GM12878 (cell line): ENCODE data around the gene YBEY. TPM values are rescaled to one million over a fixed set of nuclear protein-coding genes. Genes with fewer than 3 reads are reported as not detected.

ENCODE experiments used
- ATAC-seq: fragments of 200-7000 bp; cut with Tn5 transposase; 3 replicates; pipeline ENCODE4 v1.9.1; 2020; ENCODE audit warnings: mild to moderate bottlenecking, moderate library complexity
- BruUV-seq: library from RNA; stranded (reverse); fragments of 400-500 nt; replicated peaks from 2 replicates; lab custom pipeline; 2021; lab: Mats Ljungman, UMichigan
- CTCF ChIA-PET: fragments of 300-600 bp; sonication (Branson Sonifier 250); formaldehyde crosslinking; extraction: SDS; loops from one replicate; lab custom pipeline; 2021; ENCODE audit warnings: inconsistent platforms; lab: Yijun Ruan, JAX
- POLR2A ChIA-PET: fragments of 350-600 bp; formaldehyde crosslinking; extraction: SDS; loops from one replicate; lab custom pipeline; 2021; ENCODE audit warnings: inconsistent platforms; lab: Charles Lee
- RAD21 ChIA-PET: fragments of 300-600 bp; sonication (Branson Sonifier 250); formaldehyde crosslinking; loops from one replicate; lab custom pipeline; 2023; ENCODE audit warnings: antibody characterized with exemption; ENCODE audit not compliant: unreplicated experiment; lab: Charles Lee
- SMC1A ChIA-PET: fragments of 300-600 bp; sonication (Branson Sonifier 250); formaldehyde crosslinking; loops from one replicate; lab custom pipeline; 2023; ENCODE audit not compliant: unreplicated experiment, uncharacterized antibody; lab: Charles Lee
- DNase-seq: peaks from one replicate; pipeline ENCODE4 v3.0.0-alpha.2; 2011; ENCODE audit warnings: low read depth, low spot score
- FAIRE-seq: peaks from 3 replicates; lab custom pipeline; 2011; peaks lifted over from hg19 to GRCh38; lab: Jason Lieb, UNC
- H2AFZ ChIP-seq: 2 replicates; pipeline ENCODE4 v1.6.0; 2011; ENCODE audit warnings: low read depth, low read length, control low read depth; ENCODE audit not compliant: control insufficient read depth
- H3K27ac ChIP-seq: 2 replicates; pipeline ENCODE4 v1.5.1; 2011; ENCODE audit warnings: control low read depth; ENCODE audit not compliant: control insufficient read depth, insufficient read depth
- H3K27me3 ChIP-seq, 2 experiments: replicated peaks in 1 of 2; 2 replicates each; pipeline versions ENCODE4 v1.6.0 to v1.6.1; 2011; ENCODE audit warnings: low read length in 1 of 2; ENCODE audit not compliant: control insufficient read depth in 2 of 2, insufficient read depth in 2 of 2
- H3K36me3 ChIP-seq, 2 experiments: 2 replicates each; pipeline ENCODE4 v1.5.1; 2011; ENCODE audit warnings: low read length in 1 of 2; ENCODE audit not compliant: control insufficient read depth in 2 of 2, insufficient read depth in 2 of 2
- H3K4me1 ChIP-seq: 2 replicates; pipeline ENCODE4 v1.6.1; 2011; ENCODE audit warnings: mild to moderate bottlenecking, low read length, moderate library complexity, mixed read lengths; ENCODE audit not compliant: control insufficient read depth, insufficient read depth
- H3K4me2 ChIP-seq: 2 replicates; pipeline ENCODE4 v1.6.0; 2011; ENCODE audit warnings: control low read depth; ENCODE audit not compliant: control insufficient read depth, insufficient read depth
- H3K4me3 ChIP-seq: fragments of 200-600 bp; sonication (generic); 2 replicates; pipeline ENCODE4 v1.5.1; 2016
- H3K79me2 ChIP-seq: 2 replicates; pipeline ENCODE4 v1.6.0; 2011; ENCODE audit warnings: low read length; ENCODE audit not compliant: control insufficient read depth, insufficient read depth
- H3K9ac ChIP-seq: 2 replicates; pipeline ENCODE4 v1.8.0; 2011; ENCODE audit warnings: low read length, control low read depth, mixed read lengths; ENCODE audit not compliant: control insufficient read depth, insufficient read depth
- H3K9me3 ChIP-seq: replicated peaks from 3 replicates; pipeline ENCODE4 v1.5.1; 2011; ENCODE audit warnings: mild to moderate bottlenecking, low read length; ENCODE audit not compliant: control insufficient read depth, insufficient read depth
- H4K20me1 ChIP-seq: 2 replicates; pipeline ENCODE4 v1.6.0; 2011; ENCODE audit not compliant: control insufficient read depth, insufficient read depth
- ELK1 ChIP-seq: IDR thresholded peaks from 2 replicates; pipeline ENCODE4 v1.6.1; 2012; ENCODE audit warnings: low read depth, low read length, improper control_type of control experiment
- GABPA ChIP-seq: IDR thresholded peaks from 2 replicates; pipeline ENCODE4 v1.6.1; 2014; ENCODE audit warnings: antibody characterized with exemption, low read depth, mild to moderate bottlenecking, inconsistent platforms
- LARP7 ChIP-seq: fragments of 450-650 bp; IDR thresholded peaks from 2 replicates; pipeline ENCODE4 v1.6.1; 2017; ENCODE audit warnings: mild to moderate bottlenecking
- MEF2A ChIP-seq: IDR thresholded peaks from 2 replicates; pipeline ENCODE4 v1.6.1; 2011; ENCODE audit warnings: low read depth, mild to moderate bottlenecking, low read length, moderate library complexity; ENCODE audit not compliant: insufficient read depth
- MTA3 ChIP-seq: IDR thresholded peaks from 2 replicates; pipeline ENCODE4 v1.6.1; 2012; ENCODE audit warnings: low read length, inconsistent platforms, borderline replicate concordance
- MYC ChIP-seq: IDR thresholded peaks from 2 replicates; pipeline ENCODE4 v1.6.1; 2011; ENCODE audit warnings: mild to moderate bottlenecking, low read length, moderate library complexity, inconsistent platforms; ENCODE audit not compliant: insufficient read depth, insufficient replicate concordance, insufficient read length, severe bottlenecking
- PKNOX1 ChIP-seq: fragments of 450-650 bp; IDR thresholded peaks from 2 replicates; pipeline ENCODE4 v1.6.1; 2016; ENCODE audit warnings: mild to moderate bottlenecking
- REST ChIP-seq: IDR thresholded peaks from 2 replicates; pipeline ENCODE4 v1.6.1; 2012; ENCODE audit warnings: mild to moderate bottlenecking, low read depth, low read length
- SREBF2 ChIP-seq: IDR thresholded peaks from 2 replicates; pipeline ENCODE4 v1.6.1; 2012; ENCODE audit warnings: mild to moderate bottlenecking, low read length
- TCF12 ChIP-seq: IDR thresholded peaks from 2 replicates; pipeline ENCODE4 v1.6.1; 2011; ENCODE audit warnings: low read depth, mild to moderate bottlenecking, low read length
- ZNF217 ChIP-seq: fragments of 450-650 bp; IDR thresholded peaks from 2 replicates; pipeline ENCODE4 v1.6.1; 2017; ENCODE audit warnings: antibody characterized with exemption, mild to moderate bottlenecking
- ZNF384 ChIP-seq: IDR thresholded peaks from 2 replicates; pipeline ENCODE4 v1.6.1; 2012; ENCODE audit warnings: low read depth, mild to moderate bottlenecking, low read length, improper control_type of control experiment, borderline replicate concordance
- WGBS: methylation state at CpG from one replicate; pipeline ENCODE4 v1.1.6; 2016; ENCODE audit warnings: low lambda C conversion rate; ENCODE audit not compliant: insufficient replicate concordance, insufficient coverage; ENCODE audit errors: missing lambda C conversion rate; 5-methylcytosine and 5-hydroxymethylcytosine counted together
- in situ Hi-C: fragments of 300-500 bp; cut with MboI; formaldehyde crosslinking; loops from 9 replicates; pipeline ENCODE4 v1.14.3; 2018; ENCODE audit warnings: mixed read lengths
- intact Hi-C: fragments of 100-400 bp; cut with micrococcal nuclease; formaldehyde crosslinking; loops from one replicate; pipeline ENCODE4 v1.14.2; 2022; ENCODE audit not compliant: unreplicated experiment
- polyA plus RNA-seq, 11 experiments: library from polyadenylated mRNA; depleted of rRNA in 4 of 11; unstranded in 6 of 11; stranded (reverse) in 5 of 11; fragments of >200 nt; fragmentation: Nextera tagmentation in 4 of 11; fragmentation: Illumina TruSeq in 1 of 11; extraction: Ambion mirVana in 4 of 11; extraction: Trizol in 1 of 11; gene quantifications; 1 replicate in 1 of 11; 2 replicates in 10 of 11; pipeline versions ENCODE4 v1.2.1 to v1.2.3, GENCODE V29; 2011 to 2016; ENCODE audit warnings: inconsistent platforms in 2 of 11, missing spikeins in 2 of 11, low read depth in 1 of 11
- total RNA-seq, 4 experiments: library from RNA; depleted of rRNA in 3 of 4; stranded (reverse); fragments of >200 nt in 3 of 4; fragmentation: Illumina TruSeq in 1 of 4; extraction: Trizol in 1 of 4; gene quantifications; 2 replicates each; pipeline versions ENCODE4 v1.2.1 to v1.2.3, GENCODE V29; 2013 to 2021

YBEY gene
- total and polyA plus RNA-seq, 10 of the 15 experiments (the other 5 are each of a cell fraction or from before 2014, with no cell fraction given), result 6.5 to 31.4 (median 18.5) TPM

- TF ChIP-seq ELK1 (no peak), MTA3 (no peak), ZNF384 (no peak), ZNF217 (no peak), LARP7 (peak; percentile 61; the same call in 1 of the 2 replicates), GABPA (no peak)
Measured at GRCh38 chr21:46323227-46323709, 37.1 kb downstream of the YBEY start (continued).

GRCh38 chr21:46323710-46324389, 37.7 kb downstream of the YBEY start, which contains the start of the genes C21orf58 and PCNT:
Gene C21orf58 (minus strand): TSS chr21:46323870. CDS start chr21:46322738, 1,132 bp downstream.
Gene PCNT (plus strand): TSS chr21:46324156. CDS start chr21:46324229, 73 bp downstream.
- peak within 1 kb of the TSS; percentile 88 for H3K4me3 ChIP-seq
- DNase-seq, result peak; percentile 89
- H3K27ac ChIP-seq, result peak within 1 kb of the TSS; percentile 94
- CTCF ChIA-PET, result interaction anchor here (1.7 kb wide), 1 partner anchor 314 kb away, joined by 4 read pairs; no protein-coding TSS in a partner anchor
- BruUV-seq, result no TSS peak
- peak; percentile 78 for FAIRE-seq
- in situ Hi-C loops, result no loop called here
- RAD21 ChIA-PET, result interaction anchor here (0.6 to 1.6 kb wide), 5 partner anchors 36 to 180 kb away, joined by 3 to 8 read pairs (median 4); partner anchors contain the start of gene LSS
- no peaks in the 10 kb centered on the region for H4K20me1 ChIP-seq
- peak; percentile 91 for ATAC-seq
- H3K79me2 ChIP-seq, result peaks cover 60% of the 10 kb centered on the region
- peaks cover 0 to 3% of the 10 kb centered on the region in 2 experiments; a peak in 2 of 4 replicates for H3K36me3 ChIP-seq
- POLR2A ChIA-PET, result interaction anchor here (0.5 to 2.3 kb wide), 4 partner anchors 38 to 97 kb away, joined by 3 to 7 read pairs (median 5); partner anchors contain the start of genes MCM3AP and YBEY
- H3K4me1 ChIP-seq, result peaks cover 5% of the 10 kb centered on the region
- WGBS, result under 1% methylated on average over 61 of the region's 76 CpGs
- H3K9me3 ChIP-seq, result no peaks in the 10 kb centered on the region
- peak within 1 kb of the TSS; percentile 96 for H3K9ac ChIP-seq
- no peaks in the 10 kb centered on the region for H3K27me3 ChIP-seq
- SMC1A ChIA-PET, result interaction anchor here (0.8 to 1.3 kb wide), 2 partner anchors 39 to 71 kb away, joined by 4 read pairs; no protein-coding TSS in a partner anchor
- intact Hi-C loops, result loop anchor here (1.0 to 5.0 kb wide), 4 partner anchors 38 to 133 kb away; partner anchors contain the start of genes DIP2A, LSS and YBEY
- peak within 1 kb of the TSS; percentile 78 for H2AFZ ChIP-seq
- H3K4me2 ChIP-seq, result peak within 1 kb of the TSS; percentile 75
- peak; percentile 34 for TF ChIP-seq MYC
- TF ChIP-seq MEF2A, result no peak
- TF ChIP-seq ELK1, result no peak
- no peak for TF ChIP-seq REST
- no peak for TF ChIP-seq SREBF2
- TF ChIP-seq TCF12, result 0 out of 2 replicates have a peak, but pooled peaks have one; percentile 50
- peak; percentile 93 for TF ChIP-seq PKNOX1
